GM19035 (cell line): ENCODE measurements around the gene MAD2L1BP.

ENCODE experiments used
- ATAC-seq: cut with Tn5 transposase; IDR thresholded peaks from one replicate; pipeline ENCODE4 v1.9.1; 2021; ENCODE audit not compliant: unreplicated experiment

MAD2L1BP gene

DNA sequence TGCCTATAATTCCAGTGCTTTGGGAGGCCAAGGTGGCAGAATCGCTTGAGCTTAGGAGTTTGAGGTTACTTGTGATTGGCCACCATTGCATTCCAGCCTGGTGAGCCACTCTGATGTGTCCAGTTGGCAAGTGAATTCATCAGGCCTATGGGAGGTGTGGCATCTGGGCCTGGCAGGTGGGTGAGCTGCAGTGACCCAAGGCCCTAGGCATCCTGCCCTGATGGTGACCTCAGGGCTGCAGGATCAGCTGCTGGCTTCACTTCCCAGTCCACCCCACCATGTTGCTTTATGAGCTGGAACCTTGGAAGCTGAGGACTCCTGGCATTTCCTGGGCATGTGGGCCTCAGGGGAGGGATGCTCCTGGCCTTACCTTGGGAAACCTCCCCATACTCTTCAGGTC lies 29.7 kb downstream of the MAD2L1BP start:
- no peak for ATAC-seq

DNA sequence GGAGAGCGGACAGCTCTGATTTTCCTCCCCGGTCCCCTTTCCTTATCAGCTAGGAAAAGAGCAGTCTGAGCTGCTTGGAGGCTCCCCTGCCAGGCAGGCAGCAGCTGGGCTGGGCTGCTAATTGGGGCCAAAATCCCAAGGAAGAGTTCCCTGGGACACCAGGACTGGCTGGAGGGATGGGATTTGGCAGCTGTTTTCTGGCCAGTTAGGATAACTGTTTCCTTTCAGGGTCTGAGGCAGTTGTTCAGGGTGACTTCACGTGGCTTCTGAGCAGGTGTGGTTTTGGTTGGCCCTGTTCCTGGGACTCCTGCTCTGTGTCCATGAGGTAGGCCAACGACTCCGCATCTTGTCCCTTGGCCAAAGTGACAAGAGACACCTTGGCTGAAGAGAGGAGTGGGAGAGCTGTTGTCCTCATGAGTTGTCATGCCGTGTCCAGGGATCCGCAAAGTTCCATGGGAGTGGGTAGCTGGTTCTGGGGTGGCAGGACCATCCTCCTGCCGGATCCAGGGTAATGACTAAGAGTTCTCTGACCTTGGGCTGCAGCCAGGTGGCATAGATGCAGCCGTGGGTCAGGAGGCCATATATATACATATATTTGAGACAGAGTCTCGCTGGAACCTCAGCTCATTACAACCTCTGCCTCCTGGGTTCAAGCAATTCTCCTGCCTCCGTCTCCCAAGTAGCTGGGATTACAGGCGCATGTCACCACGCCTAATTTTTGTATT lies 30.7 kb downstream of the MAD2L1BP start:
- ATAC-seq = no peak

DNA sequence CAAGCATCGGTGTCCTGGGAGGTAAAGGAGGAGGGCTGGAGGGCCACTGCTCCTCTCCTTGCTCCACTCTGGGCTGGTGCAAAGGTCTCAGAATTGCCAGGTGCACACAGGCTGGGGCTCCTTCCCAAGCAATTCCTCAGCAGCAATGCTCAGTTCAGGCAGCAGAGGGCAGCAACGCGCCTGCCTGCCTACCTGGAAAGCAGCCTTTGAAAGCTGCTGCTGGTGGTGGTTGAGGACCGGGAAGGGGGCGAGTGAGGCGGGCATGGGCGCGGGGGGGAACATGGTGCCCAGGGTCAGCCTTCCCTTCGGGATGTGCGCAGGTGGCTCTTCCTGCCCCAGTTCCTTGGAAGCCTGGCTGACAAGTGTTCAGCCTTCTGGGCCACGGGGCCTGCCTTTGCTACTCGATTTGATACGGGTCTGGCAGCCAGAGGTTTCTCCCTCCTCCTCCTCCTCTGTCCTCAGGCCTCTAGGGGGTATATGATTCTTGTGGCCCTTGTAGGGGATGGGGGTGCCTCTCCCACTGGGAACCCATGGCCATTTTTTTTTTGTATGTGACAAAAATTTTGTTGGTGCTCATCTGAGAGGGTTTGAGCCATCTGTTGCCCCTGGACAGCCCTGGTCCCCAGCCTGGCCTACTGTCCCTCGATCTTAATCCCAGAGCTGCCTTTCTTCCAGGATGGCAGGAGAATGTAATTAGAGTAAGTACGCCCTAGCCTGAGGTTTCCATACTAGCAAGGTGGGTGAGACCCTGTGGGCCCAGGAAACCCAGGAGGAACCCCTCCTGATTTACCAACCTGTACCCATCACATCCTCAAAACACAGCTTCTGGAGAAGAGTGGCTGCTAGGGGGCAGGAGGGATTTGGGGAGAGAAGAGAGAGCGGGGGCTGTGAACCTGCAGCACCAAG lies 31.9 kb downstream of the MAD2L1BP start:
- no peak for ATAC-seq

DNA sequence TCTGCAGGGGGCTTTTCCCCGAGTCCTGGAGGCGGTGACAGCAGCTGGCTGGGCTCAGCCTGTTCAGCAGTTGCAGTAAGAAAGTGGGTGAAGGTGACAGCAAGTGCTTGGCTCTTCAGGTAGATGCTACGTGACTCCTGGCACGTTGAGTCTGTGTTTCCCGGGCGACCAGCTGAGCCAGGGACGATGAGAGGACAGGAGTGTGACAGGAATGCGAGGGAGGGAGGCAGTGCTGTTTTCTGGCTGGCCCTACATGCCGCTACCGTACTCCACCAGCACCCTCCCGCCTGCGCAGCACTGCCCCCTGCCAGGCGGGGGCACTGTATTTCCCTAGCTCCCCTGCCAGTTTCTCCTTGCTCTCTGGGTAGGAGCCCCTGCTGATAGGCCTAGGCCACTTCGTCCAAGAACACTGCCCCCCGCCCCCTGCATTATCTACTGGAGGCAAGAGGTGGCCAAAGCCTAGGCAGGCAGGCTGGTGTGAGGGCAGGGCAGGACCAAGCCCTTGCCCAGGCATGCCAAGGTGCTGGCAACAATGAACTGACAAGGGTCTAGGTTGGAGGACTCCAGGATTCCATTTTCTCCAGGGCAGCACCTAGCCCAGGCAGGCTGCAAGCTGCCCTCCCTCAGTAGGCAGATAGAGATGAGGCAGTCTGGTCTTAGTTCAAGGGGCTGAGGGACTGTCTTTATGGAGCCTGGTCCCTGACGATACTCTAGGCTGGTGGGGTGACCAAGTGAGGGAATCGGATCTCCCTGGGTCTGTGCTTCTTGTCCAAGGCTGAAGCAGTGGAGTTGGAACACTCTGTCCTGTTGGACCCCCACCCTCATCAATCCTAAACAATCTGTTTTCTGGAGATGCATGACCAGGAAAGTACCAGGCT lies 32.8 kb downstream of the MAD2L1BP start:
- peak; percentile 46 for ATAC-seq

DNA sequence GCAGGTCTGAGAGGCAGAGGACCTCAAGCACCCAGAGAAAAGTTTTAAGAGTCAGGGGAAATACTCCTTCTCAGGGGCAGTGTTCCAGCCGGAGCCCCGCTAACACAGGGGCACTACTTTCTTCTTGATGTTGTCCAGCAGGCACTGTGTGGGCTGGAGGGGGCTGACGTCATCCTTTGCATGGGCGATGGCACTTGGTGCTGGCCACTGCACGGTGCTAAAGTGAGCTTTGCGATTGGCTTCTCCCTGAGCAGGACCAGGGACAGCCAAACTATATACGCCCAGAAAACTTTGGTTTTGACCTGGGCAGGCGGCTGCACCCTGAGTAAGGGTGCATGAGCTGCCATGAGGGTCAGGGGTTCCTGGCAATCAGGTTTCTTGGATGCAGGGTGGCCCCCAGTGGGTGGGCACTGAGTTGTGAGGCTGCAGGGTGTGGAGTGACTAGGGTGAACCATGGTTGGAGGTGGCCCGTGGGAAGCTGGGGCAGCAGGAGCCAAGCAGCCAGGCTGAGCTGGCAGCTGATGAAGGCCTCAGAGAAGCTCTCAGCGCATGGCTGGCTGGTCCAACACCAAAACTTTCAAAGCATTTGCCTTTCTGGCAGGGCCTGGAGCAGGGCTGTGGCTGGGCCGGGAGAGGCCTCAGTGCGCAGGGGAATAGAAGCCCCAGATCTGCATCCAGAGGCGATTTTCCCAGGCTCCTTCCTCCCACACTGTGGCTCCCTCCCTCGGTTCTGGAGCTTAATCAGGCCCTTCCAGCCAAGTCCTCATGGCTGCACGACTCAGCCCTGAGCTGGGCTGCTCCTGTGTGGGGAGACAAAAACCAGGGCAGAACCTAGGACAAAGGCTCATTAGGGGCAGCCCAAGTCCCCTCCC lies 33.6 kb downstream of the MAD2L1BP start:
- ATAC-seq = no peak

DNA sequence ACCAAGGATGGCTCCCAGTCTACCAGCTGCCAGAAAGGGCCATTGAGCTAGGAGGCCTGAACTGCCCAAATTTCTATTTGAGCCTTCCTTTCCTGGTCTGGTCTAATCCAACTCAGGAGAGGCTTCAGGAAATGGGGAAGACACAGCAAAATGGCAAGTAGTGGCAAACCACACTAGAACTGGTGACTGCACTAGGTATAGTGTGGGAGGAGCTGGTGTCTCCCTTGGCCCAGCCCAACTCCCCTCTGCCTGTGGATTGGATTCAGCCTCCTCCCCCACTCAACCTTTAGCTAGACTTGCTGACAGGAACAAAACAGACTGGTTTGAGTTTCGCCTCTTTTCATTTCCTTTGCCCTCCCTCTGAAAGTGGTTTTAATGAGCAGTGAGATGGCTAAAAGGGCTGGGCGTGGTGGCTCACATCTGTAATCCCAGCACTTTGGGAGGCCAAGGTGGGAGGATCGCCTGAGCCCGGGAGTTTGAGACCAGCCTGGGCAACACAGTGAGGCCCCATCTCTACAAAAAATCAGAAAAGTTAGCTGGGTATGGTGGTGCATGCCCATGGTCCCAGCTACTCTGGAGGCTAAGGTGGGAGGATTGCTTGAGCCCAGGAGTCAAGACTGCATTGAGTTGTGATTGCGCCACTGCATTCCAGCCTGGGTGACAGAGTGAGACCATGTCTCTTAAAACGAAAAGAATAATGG lies 34.4 kb downstream of the MAD2L1BP start:
- ATAC-seq = no peak

DNA sequence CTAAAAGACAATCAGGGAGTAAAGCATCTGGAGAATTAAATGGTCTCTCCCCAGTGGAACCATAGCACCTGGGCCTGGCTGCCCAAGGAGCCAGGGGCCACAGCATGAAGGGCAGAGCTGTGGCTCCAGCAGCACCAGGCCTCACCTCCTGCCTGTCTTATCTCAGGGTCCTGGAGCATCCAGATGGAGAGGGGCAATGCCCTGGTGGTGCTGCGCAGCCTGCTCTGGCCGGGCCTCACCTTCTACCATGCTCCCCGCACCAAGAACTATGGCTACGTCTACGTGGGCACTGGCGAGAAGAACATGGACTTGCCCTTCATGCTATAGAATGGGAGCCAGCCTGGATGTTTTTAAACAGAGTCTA lies 35.0 kb downstream of the MAD2L1BP start:
- no peak for ATAC-seq

DNA sequence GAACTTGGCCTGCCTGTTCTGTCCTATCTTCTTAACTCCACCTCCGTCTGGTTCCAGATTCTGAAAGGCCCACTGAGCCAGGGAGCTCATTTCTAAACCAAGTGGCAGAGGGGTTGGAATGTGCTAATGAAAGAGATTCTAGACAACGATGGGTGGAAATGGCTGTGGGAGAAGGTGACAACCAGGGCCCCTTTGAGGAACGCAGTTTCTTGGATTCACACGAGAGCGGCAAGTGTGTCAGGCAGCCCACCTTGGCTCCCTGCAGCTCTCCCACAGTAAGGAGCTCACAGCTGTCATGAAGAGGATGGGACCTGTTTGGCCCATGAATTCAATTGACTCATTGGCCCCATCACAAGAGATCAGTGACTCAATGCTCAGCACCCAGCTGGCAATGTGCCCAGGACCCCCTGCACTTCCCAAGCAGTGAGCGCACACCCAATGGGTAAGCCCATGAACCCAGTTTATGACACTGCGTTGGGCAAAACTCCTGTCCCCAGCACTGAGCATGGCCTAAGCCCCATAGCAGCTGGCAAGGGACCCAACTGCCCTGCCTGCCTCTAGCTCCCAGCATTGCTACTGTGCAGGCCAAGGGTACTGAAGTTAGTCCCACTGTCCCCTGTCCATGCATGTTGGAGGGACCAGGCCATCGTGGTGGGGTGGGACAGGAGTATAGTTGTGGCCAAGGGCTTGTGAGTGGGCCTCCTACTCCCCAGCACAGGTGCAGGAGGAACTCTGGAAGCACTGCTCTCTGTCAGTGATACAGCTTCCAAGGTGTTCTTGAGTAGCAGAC lies 35.6 kb downstream of the MAD2L1BP start:
- ATAC-seq = no peak

DNA sequence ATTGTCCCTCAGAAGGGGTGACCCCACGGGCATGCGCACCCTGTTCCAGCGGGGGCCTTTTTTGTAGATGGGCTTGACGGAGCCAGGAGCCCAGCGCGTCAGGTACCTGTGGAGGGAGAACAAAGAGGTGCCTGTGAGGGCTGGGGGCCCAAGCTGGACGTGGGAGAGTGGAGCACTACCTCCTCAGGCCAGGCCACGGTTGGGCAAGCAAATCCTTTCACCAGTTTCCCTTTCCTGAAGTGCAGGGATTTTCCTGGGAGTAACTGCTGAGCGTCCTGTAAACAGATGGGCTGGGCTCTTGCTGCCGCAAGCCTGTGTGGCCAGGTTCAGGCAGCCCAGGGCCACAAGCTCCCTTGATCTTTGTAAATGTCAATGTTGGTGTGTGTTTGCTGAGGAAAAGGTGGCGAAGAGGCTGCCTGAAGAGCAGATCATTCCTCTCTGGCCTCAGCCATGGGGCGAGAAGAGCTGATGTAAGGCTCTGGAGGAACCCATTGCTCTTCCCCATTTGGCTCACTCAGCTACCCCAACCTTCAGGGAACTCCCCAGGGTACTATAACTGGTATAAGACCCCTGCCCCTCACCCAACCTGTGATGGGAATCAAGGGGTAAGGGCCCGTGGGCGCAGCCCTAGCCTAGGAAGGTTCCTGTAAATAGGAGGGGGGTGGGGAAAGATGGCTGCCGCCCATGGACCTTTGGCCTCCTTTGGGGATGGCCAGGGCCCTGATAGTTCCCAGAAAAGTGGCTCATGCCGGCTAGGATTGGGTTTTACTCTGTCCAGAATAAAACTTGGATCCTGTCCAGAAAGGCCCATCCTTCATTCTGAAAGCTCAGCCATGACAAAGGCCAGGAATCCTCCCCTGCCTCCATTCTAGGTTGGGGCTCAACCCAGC lies 36.4 kb downstream of the MAD2L1BP start:
- no peak for ATAC-seq

DNA sequence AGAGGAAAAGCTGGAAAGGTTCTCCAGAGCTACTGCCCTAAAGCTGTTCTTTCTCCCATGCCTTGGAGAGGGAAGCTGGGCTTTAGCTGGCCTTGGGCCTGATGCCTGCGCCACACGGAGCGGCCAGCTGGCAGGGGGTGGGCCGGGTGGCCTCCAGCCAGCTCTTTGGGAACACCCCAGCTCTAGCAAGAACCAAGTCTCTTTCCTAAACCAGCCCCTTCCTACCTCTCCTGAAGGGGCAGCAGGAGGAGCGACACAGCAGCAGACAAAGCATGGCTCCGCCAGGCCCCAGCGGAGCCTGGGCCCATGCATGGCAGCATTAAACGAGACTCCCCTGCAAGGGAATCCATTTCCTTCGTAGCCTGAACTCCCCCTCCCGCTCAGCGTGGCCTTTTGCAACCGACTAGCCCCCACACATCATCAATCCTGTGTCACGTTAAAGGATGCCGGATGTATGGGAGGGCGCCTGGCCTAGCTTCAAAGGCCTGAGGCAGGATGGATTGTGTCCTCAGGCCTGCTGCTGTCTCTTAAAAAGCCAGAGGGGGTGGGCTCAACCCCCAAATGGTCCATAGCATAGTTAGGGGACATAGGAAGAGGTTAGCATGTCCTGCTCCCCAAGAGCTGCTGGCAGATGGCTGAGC lies 37.9 kb downstream of the MAD2L1BP start:
- no peak for ATAC-seq

DNA sequence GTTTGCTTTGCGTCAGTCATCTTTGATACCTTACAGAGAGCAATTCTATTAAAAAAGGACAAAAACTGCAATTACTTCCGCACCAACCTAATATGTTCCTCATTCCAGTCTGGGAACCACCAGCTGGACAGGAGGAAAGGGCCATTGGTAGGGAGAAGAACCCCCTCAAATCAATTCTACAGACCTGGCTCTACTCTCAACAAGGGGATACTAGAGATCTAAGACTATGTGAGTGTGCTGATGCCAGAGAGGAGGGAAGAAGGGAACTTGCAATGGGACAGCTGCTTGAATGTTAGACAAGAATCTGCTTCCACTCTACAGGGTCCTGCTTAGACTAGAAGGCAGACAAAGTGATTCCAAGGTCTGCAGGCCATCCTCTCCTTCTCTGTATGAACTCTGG lies 38.7 kb downstream of the MAD2L1BP start:
- ATAC-seq = no peak

DNA sequence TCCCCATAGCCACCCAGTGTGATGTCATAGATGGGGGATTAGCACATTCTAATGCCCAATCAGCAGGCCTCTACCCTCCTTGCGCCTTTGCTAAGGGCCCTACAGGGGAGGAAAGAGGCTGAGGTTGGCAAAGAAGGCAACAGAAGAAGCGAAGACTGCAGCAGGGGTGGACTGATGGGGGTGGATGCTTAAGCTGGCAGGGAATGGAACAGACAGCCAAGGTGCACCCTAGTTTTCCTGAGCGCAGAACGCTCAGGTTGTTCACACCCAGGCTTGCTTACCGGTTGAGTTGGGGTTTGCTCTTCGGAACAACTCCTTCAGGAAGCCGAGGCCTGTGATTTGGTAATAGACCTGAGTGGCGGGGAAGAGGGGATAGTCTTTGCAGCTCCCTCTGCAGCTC lies 39.3 kb downstream of the MAD2L1BP start:
- no peak for ATAC-seq

DNA sequence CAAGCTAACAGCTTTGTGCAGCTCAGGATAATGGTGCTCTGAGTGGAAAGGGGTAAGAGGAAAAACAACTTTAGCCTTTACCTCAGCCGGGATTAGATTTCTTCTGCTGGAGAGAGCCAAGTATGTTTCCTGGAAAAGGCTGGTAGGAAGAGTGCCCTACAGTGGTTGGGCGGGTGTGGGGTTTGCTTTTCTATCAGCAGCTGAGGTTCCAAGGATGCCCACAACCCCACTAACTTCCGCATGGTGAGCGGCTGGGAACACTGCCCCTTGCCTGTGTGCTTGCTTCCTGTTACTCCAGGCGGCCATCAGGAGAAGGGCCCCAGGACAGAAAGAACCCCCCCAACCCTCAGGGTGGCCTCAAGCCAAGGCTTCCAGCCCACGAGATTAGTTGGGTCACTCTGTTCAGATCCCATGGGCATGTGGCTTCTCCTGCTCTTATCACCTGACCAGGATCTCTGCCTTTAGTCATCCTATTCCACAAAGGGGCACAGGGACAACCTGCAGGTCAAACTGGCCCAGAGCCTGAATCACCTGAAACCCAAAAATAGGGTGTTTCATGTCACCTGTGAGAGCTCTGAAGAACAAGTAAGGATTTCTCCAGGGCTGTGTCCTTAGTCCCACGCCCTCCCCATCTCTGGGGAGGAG lies 41.4 kb downstream of the MAD2L1BP start:
- ATAC-seq = no peak

DNA sequence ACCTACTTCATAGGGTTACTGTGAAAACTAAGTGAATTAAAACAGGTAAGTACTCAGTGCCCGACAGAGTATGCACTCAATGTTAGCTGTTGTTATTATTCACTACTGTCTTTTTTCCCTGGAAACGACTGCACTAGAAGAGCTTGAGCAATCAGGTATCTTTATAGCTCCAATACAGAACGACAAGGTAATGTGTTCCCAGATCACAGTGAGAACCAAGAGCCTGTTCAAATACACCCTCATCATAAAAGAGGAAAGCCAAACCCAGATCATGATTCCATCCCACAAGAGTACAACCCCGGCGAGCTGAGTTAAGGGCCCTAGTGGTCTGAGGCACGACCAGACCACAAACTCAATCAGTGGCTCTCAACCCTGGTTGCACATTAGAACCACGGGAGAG lies 42.1 kb downstream of the MAD2L1BP start:
- no peak for ATAC-seq

DNA sequence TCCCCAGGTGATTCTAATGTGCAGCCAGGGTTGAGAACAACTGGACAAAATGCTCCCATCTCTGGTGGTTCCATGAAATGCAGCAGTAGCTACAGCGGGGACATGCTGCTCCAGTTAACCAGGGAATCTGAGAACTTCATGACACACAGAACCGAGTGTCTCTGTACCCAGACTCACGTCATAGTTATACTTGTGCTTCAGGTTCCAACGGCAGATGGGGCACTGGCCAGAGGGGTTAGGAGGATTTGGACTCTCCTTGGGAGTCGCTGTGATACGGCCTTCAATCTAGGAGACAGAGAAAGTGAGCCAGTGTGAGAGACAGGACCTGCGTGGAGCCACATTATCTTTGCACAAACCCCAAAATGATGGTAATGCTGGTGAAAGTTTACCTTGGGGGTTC lies 42.7 kb downstream of the MAD2L1BP start:
- ATAC-seq = no peak

DNA sequence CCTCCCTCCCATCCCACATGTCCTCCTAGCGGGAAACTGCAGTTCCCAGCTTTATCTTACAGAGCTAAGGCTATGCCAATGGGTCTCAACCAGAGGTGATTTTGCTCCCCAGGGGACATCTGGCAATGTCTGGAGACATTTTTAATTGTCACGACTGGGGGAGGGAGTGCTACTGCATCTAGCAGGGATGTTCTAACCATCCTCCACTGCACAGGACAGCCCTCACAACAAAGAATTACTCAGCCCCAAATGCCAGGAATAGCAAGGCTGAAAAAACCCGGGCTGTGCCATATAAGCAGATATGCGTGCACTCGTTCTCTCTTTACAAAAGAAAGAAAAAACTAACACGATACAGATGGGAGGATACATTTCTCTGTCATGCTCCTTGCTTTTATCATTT lies 43.4 kb downstream of the MAD2L1BP start:
- ATAC-seq = no peak
